ENCODE results near the gene PHOSPHO2.

DNA sequence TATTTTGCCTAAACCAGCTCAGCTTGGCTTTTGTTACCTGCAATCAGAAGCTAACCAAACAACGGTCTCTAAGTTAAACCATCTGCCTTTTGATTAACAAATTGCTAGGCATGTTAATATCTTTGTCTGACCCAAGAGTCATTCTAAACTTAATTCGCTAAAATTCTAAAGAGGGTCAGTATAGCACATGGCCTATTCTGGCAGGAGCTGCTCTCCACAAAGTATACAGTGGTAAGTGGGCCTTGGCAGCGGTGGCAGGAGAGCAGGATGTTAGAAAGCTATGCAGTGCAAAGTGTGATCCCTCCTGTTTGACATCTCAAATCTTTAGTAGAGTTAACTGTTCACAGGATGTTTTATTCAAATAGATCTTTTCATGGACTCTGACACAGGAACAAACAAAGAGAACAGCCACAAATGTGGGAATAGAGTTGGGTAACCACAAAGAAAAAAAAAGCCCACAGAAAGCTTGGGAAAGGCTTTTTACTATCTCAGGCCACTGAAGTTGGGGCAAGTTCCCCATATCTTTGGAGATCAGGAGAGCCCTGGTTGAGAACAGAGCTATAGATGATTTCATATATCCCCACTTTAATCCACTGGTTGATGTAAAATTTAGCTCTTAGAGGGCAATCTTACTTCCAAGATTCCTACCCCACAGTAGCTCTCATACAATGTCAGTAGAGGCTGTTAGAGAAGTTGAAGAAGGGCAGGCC is 10.7 kb upstream of the PHOSPHO2 start:
- TF ChIP-seq EZH2phosphoT487 (IDR thresholded peaks at IDR 0.05; ENCODE audit: borderline replicate concordance, low read length): no peak
- TF ChIP-seq, protein P1, sequence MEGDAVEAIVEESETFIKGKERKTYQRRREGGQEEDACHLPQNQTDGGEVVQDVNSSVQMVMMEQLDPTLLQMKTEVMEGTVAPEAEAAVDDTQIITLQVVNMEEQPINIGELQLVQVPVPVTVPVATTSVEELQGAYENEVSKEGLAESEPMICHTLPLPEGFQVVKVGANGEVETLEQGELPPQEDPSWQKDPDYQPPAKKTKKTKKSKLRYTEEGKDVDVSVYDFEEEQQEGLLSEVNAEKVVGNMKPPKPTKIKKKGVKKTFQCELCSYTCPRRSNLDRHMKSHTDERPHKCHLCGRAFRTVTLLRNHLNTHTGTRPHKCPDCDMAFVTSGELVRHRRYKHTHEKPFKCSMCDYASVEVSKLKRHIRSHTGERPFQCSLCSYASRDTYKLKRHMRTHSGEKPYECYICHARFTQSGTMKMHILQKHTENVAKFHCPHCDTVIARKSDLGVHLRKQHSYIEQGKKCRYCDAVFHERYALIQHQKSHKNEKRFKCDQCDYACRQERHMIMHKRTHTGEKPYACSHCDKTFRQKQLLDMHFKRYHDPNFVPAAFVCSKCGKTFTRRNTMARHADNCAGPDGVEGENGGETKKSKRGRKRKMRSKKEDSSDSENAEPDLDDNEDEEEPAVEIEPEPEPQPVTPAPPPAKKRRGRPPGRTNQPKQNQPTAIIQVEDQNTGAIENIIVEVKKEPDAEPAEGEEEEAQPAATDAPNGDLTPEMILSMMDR (IDR thresholded peaks at IDR 0.05; ENCODE audit: low read depth, low read length, poor library complexity, severe bottlenecking): no peak

Measured in DOHH2 (cell line).